NOMO-1 treated with DMSO at 0.1 percent for 48 hours (cell line): ENCODE measurements around the gene CARMIL1.
A peak's percentile ranks its signal among the peaks of the same experiment; 100 is the strongest.

Experiments used
- DNase-seq: peaks from one replicate; lab custom pipeline; 2025; ENCODE audit not compliant: unreplicated experiment; lab: John Stamatoyannopoulos, UW

Gene CARMIL1

GRCh38 chr6:25639653-25640052, 360.5 kb downstream of the CARMIL1 start:
- DNase-seq: no peak

- no peak for DNase-seq
These were observed 361.3 kb downstream of the CARMIL1 start for GRCh38 chr6:25640446-25640845.

DNA sequence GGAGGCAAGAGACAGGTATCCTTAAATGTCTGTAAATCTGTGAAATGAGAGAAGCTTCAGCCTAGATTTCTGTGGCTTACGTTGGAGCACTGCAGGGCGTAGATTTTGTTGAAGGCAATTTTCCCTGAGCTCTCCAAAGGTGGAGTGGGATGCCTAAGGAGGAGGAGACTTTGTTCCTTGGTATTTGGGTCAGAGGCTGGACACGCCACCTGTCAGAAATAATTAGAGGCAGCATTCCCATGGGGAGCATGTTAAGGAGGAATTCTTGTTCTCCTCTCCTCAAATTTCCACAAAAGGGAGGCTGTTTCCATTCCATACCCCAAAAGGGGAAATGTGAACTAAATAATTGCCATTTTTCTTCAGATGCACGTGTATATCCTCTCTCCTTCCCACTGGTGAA, 361.7 kb downstream of the CARMIL1 start:
- no peak for DNase-seq

GRCh38 chr6:25641377-25641776, 362.2 kb downstream of the CARMIL1 start:
- no peak for DNase-seq

- DNase-seq: no peak
These were observed 362.9 kb downstream of the CARMIL1 start for GRCh38 chr6:25641940-25642666.

- no peak for DNase-seq
These were observed 363.6 kb downstream of the CARMIL1 start for GRCh38 chr6:25642667-25643328.

GRCh38 chr6:25645916-25646315, 366.7 kb downstream of the CARMIL1 start:
- DNase-seq: no peak

DNA sequence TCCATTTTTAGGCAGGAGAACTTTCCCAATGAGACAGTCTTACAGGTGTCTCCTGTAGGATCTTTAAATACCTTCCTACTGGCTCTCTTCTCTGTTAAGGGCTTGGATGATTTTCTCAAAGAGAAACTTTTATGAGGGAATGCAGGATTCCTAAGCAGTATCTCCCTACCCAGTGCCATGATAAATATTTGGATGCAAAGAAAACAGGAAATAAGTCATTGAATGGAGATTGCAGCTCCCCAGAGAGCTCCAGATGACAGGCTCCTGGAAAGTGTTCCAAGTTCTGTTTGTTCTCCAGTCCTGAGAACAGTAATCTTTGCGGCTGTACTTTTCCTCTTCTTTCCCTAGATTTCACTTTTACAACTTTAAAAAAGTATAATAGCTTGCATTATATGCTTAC, 370.4 kb downstream of the CARMIL1 start:
- DNase-seq: no peak

DNA sequence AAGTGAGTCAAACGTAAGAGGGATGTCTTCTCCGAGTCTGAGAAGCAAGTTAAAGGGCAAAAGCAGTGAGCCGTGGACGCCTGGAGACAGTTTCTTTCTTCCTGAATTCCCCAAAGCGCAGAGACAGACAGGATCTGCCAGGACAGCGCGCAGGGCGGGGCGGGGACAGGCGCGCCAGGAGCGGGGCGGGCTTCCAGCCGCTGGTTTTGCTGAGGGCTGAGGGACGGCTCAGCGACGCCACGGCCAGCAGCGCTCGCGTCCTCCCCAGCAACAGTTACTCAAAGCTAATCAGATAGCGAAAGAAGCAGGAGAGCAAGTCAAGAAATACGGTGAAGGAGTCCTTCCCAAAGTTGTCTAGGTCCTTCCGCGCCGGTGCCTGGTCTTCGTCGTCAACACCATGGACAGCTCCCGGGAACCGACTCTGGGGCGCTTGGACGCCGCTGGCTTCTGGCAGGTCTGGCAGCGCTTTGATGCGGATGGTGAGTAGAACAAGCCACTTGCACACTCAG, 372.9 kb downstream of the CARMIL1 start, which contains the start of gene SCGN:
Gene SCGN (plus strand): TSS at position 209 of the 509 bp plus-strand sequence. CDS start 189 bp downstream, at position 398.
- DNase-seq: peak; percentile 5

GRCh38 chr6:25655723-25656122, 376.5 kb downstream of the CARMIL1 start:
- DNase-seq: no peak

DNA sequence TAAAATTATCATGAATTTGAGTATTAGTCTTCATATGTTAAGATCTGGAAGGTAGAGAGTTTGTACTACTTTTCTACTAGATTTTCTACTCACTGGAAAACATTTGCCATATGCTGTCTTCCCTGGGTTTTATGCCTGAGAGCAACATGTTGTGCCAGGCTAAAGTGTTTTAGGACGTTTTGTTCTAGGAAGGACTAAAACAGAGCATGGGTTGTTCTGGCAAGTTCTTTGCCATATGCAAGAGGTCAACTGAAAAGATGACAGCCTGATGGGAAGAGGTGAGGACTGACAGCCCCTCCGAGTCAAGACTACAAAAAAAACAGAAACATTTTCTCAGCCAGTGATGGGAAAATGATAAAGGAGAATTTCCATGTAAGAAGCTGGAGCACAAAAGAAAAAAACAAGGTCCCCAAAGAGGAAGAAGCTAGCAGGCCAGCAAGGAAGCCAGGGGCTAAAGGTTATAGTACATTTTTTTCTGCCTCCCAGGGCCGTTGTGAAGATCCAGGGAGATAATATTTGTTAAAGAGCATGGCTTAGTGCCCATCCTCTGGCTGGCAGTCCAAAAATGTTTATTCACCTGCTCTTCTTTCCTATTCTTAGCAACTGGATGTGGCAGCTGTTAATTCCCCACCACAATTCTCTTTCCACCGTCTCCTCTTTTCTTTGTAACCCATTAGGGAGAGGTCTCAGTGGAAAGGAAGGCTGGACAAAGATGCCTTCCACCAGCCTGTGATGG, 380.6 kb downstream of the CARMIL1 start:
- no peak for DNase-seq

DNA sequence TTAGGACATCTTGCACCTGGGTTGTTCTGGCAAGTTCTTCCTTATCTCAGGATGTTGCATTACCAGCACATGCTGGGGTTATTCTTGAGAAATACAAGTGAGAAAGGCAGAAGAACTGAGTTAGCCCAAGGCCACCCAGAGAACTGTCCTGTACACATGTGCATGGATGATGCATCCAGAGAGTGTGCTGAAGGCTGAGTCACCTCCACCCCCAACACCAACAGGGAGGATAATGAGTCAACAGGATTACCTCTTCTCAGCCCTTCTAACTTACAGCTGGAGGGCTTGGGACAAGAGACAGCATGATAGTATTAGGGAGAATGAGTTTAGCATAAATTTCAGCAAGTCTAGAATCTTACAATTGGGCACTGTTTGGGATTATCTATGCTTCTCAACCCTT, 381.3 kb downstream of the CARMIL1 start:
- DNase-seq: peak; percentile 8

DNA sequence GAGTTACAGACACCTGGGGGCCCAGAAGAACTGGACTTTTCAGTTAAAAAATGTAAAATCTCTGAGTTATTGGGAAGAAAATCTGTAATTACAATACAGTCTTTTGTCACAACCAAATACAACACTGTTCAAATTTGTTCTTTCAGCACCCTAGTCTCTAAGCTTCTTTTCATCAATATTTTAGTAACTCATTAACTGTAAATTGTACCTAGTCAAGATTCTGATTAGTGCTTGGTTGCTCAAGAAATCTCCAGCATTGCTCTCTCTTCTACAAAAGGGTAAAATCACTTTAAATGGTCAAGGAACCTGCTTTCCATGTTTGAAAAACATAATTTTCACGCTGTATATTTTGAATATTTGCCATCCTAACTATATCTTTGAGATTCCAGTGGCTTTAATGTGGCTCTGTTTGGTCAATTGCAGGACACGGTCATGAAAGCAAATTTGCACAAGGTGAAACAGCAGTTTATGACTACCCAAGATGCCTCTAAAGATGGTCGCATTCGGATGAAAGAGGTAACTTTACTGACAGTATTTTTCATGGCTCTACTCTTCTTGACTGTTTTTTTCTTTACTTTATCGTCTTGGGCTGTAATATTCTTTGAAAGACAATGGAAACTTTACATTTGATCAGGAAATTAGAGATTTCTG, 382.1 kb downstream of the CARMIL1 start:
- DNase-seq: no peak

GRCh38 chr6:25665455-25665854, 386.3 kb downstream of the CARMIL1 start:
- DNase-seq: no peak

- no peak for DNase-seq
These were observed 390.2 kb downstream of the CARMIL1 start for GRCh38 chr6:25669413-25669812.
